ENCODE data around the gene CTBP2. TPM values are rescaled to one million over a fixed set of nuclear protein-coding genes. Genes with fewer than 3 reads are reported as not detected.
"Not testable (repeated sequence)": the region's sequence is repeated elsewhere in the genome, so short reads cannot be mapped to it uniquely, and the experiment has no call there.

CTBP2 gene
- polyA plus RNA-seq, 3 donors = 91.1 to 100 (median 98.0) TPM

DNA sequence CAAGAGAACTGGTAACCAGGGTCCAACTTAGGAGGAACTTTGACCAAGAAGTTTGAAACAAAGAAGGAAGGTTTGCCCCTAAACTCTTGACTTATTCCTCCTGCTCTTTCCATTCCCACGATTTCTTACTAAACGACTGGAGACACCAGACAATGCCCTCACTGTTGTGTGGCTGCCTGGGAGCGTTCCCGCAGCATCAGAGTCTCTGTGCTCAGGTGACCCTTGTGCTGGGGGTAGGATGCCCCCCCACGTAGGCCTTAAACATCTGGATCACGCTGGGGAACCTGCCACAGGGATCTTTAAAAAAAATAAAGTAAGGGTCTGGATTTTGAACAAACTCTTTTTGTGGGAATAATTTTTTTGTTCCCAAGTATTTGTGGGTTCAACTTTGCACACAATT, 30.1 kb upstream of the CTBP2 start:
- no peak for DNase-seq

DNA sequence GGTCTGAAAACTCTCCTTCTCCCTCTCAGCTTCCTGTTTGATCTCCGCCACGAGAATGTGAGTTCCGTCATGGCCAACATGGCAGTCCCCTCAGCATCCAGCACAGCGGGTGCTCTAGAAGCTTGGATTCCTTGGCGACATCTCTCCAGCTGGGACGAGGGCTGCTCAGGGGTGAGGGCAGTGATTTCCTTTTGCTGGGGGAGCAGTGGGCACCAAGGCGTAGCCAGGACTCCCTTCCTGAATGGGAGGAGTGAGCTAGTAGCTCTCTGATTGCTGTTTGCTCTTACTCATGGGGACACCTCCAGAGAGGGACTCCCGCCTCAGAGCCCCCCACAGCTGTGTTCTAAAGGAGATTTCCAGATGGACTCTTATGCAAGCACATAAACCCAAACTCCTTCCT, 28.8 kb upstream of the CTBP2 start:
- no peak for DNase-seq

DNA sequence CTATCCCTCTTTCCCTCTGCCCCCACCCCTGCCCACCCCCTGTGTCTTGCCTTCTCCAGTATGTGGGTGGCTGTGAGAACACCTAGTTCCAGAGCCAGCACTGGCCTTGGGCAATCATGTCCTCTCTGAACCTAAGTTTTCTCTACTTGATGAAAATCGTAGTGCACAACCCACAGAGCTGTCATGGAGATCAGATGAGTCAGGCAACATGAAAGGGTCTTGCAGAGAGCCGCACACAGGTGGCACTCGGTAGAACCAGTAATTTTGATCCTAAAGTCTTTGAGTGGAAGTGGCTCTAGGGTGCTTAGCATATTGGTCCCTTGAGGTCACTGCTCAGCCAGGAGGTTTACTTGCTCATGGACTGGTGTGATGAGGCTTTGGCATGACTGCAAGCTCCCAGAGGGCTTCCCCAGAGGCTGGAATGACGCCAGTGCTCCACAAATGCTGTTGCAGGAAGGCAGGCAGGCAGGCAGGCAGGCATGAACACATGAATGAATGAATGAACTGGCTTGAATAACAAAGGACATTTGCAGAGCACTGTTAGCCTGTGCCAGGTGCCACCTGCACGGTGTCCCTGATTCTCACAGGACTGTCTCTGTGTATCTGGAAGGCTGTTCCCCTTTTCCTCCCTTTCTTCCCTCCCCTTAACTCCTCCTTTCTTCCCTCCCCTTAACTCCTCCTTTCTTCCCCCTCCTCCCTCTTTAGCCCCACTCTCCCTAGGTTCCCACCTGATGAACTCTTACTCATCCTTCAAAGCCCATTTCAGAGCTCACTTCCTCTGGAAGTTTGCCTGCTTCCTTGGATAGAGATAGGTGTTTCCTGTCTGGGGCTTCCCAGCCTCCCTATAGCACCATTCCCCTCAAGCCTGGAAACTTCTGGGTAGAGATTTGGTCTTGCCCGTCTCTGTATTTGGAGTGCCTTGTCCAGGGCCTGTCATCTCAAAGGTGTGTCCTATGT, 27.2 kb upstream of the CTBP2 start:
- DNase-seq = no peak

DNA sequence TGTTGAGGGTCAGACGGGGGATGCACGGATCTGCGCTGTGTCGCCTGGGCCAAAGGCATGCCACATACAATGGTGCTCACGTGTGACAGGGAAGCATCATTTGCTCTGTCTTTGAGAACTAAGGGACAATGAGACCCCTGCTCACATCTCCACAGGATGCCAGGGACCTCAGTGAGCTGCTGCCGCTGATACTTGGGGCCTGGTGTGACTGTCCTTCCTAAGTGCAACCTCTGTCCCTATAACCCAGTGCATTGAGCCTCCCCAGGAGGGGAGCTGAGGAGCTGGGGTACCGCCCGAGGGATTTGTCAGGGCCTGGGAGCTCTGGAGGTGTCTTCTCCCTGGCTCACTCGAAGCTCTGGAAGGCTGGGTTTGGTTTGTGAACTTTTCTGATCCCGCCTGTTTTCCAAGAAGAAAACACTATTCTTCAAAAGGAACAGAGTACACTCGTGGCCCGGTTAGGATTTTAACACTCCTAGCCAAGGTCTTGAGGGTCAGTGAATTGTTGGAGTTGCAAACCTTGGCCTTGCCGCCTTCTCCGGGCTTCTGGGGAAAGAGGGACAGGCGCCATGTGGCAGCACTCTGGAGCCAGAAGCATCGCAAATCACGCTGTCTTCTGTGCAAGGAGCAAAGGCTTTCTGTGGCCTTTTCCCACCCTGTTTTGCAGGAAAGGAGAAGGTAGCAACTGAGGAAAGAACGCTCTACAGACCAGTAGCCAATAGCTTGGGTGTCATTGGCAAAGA, 26.2 kb upstream of the CTBP2 start:
- DNase-seq = no peak

DNA sequence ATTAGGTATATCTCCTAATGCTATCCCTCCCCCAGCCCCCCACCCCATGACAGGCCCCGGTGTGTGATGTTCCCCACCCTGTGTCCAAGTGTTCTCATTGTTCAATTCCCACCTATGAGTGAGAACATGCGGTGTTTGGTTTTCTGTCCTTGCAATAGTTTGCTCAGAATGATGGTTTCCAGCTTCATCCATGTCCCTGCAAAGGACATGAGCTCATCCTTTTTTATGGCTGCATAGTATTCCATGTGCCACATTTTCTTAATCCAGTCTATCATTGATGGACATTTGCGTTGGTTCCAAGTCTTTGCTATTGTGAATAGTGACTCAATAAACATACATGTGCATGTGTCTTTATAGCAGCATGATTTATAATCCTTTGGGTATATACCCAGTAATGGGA, 18.7 kb upstream of the CTBP2 start:
- DNase-seq = not testable (repeated sequence)

DNA sequence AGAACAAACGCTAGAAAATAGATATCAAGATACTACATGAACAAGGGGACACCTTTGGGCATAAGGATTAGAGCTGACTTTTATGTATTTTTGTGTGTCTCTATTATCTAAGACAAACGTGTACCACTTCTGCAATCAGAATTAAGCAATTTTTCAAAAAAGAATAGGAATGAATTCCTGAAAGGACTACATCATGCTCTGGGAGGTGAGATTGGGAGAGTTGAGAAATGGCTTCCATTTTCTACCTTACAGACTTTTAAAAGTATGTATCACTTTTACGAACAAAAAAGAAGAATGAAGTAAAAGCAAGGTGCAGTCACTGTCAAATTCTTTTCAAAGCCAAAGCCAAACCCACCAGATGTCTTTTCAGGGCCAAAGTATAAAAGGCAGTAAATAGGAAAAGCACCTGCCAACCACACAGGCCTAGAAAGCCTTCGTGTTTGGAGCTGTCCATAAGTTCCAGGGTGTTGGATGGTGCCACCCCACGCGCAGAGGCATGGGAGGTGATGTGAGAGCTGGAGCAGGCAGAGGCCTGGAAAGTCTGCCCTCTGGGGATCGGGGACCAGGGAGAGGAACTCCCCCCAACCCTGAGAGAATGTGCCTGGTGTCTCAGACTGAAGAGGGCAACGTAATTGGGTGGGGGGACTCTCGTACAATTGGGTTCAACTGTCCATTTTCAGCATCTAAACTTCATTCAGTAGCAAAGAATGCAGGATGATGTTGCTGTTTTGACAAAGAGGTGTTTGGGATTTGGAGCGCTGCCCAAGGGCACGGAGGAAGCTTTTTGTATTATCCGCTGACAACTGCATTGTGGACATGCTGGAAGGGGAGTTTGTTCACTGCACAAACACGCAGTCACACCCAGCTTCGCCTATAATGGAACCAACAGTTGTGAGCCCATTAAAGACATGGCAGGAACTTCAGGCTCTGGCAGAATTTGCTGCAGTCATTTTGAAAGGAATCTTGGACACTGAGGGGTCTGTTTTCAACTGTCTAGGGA, 17.6 kb upstream of the CTBP2 start:
- DNase-seq = no peak

DNA sequence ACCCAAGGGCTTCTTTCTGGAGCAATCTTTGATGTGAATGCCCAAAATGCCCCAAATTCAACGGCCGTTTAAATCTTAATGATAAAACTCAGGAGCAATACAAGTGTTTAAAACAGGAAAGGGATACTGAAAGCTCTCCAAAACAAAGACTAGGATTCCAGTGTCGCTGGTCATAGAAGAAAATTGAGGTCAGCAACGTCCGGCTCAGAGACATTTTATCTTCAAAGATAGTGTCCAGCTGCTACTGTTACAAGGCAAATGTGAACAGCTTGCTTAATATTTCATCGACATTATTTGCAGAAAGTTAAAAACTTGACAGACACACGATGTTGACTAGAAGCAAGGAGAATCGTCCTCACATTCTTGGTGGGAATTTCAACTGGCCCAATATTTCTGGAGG, 15.4 kb upstream of the CTBP2 start:
- no peak for DNase-seq

DNA sequence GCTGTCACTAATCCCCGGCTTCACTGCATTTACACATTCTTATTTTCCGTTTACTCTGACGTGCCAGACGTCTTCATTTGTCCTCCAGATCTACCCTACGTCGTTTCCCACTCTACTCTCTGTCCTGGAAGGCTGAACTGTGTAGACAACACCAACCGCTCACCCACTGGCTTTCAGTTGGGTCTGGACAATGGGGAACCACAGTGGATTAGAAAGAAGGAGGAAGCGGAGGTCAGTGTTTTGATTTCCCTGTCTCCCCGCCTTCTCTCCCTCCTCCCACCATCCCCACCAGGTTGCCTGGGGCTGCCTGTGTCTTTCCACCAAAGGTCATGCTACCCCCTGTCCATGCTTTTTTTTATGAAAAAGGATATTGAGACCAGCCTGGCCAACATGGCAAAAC, 14.0 kb upstream of the CTBP2 start:
- no peak for DNase-seq

DNA sequence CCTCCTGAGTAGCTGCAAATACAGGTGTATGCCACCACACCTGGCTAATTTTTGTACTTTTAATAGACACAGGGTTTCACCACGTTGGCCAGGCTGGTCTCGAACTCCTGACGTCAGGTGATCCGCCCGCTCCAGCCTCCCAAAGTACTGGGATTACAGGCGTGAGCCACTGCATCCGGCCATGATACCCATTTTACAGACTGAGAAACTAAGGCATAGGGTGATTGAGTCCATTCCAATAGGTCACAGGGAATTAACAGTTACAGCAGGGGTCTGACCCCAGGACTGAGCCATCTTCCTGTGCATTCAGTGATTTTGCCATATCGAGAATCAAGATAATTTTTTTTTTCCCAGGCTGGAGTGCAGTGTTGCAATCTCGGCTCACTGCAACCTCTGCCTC, 12.3 kb upstream of the CTBP2 start:
- DNase-seq = no peak

DNA sequence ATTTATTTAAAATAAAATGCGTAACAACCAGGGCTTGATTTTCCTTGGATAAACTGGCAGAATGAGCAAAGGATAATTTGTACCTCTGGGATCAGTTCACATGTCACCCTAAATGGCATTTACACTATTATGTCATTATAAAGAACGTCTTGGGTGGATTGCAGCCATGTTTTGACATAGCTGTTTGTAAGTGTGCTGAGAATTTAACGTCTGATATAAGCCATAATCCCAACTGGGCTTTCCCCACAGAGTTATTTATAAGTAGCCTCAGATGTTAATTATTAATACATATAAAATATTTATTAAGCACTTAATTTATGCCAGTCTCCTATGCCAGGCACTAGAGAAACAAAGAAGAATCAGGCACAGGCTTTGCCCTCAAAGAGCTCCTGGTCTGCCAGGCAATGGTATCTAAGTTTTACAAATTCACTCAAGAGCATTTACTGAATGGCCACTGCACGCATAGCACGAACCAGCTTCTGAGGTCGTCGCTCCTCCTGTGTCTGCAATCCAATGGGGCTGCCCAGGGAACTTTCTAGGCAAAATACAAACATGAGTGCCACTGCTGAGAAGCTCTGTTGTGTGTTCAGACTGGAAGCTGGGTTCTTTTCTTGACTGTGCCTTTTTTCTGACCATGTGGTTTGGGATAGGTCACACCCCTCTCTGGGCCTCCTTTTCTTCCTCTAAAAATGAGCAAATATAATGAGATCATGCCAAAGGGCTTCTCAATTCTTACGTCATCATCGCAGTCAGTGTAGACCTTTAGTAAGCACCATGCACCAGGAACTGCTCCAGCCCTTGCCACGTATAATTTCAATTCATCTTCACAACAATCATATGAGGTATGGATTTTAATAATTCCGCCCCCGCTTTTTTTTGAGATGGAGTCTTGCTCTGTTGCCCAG, 11.3 kb upstream of the CTBP2 start:
- no peak for DNase-seq

DNA sequence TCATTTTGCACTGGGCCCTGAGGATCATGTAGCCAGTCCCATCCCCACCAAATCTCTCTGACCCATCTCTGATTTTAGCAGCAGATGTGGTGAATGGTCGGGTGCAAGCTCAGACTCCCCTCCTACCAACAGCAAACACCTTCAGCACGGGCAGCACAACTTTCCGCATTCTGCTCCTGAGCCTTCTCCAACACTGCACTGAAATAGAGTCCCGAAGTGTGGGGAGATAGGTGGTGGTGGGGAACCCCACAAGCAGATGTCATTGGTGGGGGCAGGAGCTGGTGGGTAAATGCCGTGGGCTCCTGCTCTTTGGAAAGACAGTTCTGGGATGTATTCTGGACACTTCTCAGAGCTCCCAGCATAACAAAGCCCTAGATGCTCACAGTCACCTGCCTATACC, 9.6 kb upstream of the CTBP2 start:
- DNase-seq = no peak

DNA sequence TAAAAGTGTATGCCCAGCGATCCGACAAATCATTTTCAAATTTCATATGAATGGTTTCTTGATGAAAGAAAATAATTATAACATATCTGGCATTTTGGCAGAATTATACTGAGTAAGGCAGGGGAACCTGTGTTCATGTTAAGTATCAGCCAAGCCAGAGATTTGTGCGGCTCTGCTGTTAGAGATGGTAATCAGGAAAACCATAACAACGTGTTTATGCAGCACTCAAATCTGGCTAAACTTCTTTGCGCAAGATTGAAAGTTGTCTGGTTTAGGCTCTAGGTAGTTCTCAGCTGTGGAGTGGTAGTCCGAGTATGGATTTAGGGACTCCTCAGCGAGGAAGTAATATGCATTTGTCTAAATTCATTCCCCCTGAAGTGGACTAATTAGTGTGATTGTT, 8.9 kb upstream of the CTBP2 start:
- no peak for DNase-seq

DNA sequence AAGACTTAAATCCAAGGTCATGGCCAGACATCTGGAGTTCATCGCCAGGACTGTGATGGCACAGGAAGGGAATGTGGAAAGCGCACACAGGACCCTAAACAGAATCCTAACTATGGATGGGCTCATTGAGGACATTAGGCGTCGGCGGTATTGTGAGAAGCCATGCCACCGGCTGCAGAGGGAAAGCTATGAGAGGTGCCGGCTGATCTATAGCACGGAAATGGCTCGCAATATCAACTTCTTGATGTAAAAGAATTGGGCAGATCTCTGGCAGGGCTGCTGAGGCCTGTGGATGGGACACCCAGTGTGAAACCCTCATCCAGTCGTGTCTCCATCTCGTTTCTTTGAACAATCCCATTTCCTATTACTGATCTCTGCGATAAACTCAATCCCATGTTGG, 6.3 kb upstream of the CTBP2 start:
- DNase-seq = no peak

DNA sequence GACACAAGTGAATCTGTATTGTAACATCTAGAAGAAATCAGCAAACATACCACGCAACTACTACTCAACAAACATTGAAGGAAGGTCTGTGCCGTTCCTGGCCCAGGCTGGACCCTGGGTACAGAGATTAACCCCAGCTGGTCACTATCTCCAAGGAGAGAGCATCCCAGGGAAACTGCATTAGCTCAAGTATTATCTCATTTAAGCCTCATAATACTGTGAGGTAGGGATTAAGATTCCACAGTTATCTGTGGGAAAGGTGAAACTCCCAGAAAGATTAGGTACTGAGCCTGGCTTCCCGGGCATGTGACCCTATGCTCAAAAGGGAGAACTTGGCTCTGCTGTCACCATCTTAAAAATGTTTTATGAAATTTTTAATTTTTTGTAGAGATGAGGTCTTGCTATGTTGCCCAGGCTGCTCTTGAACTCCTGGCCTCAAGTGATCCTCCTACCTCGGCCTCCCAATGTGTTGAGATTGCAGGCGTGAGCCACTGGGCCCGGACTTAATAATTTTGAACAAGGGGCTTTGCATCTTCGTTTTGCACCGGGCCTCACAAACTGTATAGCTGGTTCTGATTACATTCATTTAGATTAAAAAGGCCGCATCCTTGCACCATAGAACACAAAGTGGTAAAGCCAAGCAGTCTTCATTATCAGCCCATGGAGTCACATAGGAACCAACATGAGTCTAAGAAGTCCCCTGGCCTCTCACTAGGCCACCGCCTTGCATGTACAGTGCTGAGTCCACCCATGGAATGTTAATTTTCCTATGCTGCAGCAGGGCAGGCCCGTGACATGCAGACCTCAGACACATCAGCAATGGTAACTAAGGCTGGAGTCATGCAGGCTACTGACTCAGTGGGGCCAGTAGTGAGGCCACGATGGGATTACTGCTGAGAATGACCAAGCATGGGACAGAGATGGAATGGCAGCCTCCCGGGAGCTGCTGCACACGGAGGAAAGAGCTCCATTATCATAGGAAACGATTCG, 5.5 kb upstream of the CTBP2 start:
- no peak for DNase-seq

DNA sequence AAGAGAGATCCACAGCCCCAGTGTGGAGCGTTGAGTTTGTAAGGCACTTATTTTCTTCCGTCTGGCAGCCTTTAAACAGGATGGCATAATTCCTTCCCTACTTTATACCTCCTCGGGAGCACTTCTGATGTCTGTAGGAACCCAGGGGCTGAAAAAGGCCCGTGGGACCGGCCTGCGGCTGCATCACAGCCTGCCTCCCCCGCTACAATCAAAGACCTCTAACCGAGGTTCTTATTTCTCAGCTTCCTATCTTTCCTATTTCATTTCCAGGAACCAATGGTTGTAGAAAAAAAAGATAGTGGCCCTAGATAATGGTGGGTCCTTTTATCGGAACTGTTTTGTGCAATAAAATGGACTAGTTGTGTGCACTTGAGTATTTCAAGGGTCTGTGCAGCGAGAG, 4.1 kb upstream of the CTBP2 start:
- no peak for DNase-seq

DNA sequence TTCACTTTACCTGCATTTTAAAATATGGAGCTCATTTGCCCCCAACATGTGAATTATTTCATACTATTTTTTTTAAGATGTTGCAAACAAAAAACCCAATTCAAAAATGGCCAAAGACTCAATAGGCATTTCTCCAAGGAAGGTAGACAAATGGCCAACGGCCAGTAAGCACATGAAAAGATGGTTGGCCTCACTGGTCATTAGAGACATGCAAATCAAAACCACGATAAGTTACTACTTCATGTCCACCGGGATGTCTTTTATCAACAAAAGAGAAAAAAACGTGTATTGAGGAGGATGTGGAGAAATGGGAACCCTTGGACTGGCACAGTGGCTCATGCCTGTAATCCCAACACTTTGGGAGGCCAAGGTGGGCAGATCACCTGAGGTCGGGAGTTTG, 3.4 kb upstream of the CTBP2 start:
- no peak for DNase-seq

DNA sequence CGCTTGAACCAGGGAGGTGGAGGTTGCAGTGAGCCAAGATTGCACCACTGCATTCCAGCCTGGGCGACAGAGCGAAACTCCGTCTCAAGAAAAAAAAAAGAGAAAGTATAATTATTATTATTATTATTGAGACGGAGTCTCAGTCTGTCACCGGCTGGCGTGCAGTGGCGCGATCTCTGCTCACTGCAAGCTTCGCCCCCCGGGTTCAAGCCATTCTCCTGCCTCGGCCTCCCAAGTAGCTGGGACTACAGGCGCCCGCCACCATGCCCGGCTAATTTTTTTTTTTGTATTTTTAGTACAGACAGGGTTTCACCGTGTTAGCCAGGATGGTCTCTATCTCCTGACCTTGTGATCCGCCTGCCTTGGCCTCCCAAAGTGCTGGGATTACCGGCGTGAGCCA, 2.9 kb upstream of the CTBP2 start:
- not testable (repeated sequence) for DNase-seq

DNA sequence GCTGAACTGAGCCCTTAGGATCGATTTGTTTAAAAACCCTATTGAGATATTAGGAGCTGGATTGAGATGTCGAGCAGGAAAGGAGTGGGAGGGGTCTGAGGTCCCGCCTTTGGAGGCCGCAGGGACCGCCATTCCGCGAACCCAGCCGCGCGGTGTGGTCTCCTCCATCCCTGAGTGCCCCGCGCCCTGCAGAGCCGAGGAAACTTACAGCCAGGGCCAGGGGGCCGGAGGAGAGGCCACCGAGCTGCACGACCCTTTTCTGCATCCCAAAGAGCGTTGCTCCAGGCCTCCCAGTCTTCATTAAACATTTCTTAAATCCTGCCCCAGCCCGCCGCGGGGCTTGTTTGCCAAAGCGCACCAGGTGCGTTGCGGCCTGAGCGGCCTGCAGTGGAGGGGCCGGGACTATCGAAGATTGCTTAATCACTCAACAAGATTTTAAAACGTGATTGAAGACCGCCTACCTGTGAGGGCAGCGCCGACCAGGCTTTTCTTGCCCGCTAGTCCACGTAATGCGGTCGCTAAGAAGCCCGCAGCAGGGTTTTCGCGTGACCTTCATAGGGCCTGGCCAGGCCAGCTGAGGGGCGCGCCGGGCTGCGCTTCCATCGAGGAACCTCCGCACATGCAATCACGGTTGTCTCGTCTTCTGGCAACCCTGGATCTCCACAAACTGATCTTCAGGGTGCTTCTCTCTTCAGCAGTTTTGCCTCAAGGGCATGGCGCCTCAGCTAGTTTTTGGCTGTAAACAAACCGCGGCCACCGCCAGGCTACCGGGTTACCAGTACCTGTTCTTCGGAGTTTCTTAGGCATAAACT, 2.0 kb upstream of the CTBP2 start:
- DNase-seq = no peak

DNA sequence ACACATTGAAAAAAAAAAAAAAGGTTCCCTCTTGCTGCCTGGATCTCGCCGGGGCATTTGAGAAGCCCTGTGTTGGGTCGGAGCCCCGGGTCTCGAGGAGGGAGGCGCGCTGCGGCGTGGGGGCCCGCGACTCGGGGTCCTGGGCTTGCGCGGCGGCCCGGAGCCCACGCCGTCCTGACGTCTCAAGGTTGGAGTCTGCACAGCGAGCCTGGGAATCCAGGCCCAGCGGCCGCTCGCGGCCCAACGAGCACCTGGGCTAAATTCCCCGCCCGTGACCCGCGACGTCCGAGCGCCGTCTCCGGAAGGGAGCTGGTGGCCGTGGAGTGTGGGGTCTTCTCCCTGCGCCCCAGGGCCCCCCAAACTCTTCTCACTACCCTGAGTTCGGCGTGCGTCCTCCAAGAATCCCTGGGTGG, 1.4 kb upstream of the CTBP2 start:
- DNase-seq = no peak
